Testis (tissue), 3 donors: ENCODE data around the gene CD63. TPM values are rescaled to one million over a fixed set of nuclear protein-coding genes. Genes with fewer than 3 reads are reported as not detected.

ENCODE experiments used
- DNase-seq: peaks from one replicate; pipeline ENCODE4 v3.0.0-alpha.2; 2019
- H3K27ac ChIP-seq, 2 donors: fragments of 200-600 bp; sonication (generic); one replicate each; pipeline ENCODE4 v1.5.1; 2019
- H3K27me3 ChIP-seq: fragments of 200-600 bp; sonication (generic); one replicate; pipeline ENCODE4 v1.5.1; 2019
- H3K36me3 ChIP-seq: fragments of 200-600 bp; sonication (generic); one replicate; pipeline ENCODE4 v1.5.1; 2017; ENCODE audit warnings: low read depth; ENCODE audit errors: missing control alignments
- H3K4me1 ChIP-seq: fragments of 200-600 bp; sonication (generic); one replicate; pipeline ENCODE4 v1.5.1; 2019
- H3K4me3 ChIP-seq, 2 donors: fragments of 200-600 bp; sonication (generic); one replicate each; pipeline ENCODE4 v1.5.1; 2017 to 2019
- H3K9me3 ChIP-seq: fragments of 200-600 bp; sonication (generic); one replicate; pipeline ENCODE4 v1.5.1; 2017
- CTCF ChIP-seq, 3 experiments: fragments of 450-650 bp in 2 of 3; fragments of 200-600 bp in 1 of 3; sonication (generic) in 1 of 3; IDR thresholded peaks; one replicate each; pipeline ENCODE4 v1.5.1; 2016 to 2019; ENCODE audit warnings: antibody characterized with exemption in 3 of 3, mild to moderate bottlenecking in 2 of 3, moderate library complexity in 1 of 3
- POLR2A ChIP-seq: fragments of 450-650 bp; IDR thresholded peaks from one replicate; pipeline ENCODE4 v1.6.1; 2017; ENCODE audit warnings: antibody characterized with exemption, mild to moderate bottlenecking, moderate library complexity
- WGBS, 2 donors: methylation state at CpG; one replicate each; pipeline ENCODE4 v1.1.5; 2018; 5-methylcytosine and 5-hydroxymethylcytosine counted together
- intact Hi-C: fragments of 100-400 bp; cut with DNase I; formaldehyde crosslinking; loops from one replicate; pipeline ENCODE4 v1.15.1; 2023; ENCODE audit warnings: low total_unique reads
- polyA plus RNA-seq: library from polyadenylated mRNA; stranded (reverse); fragments of 350-450 nt; fragmentation: Illumina TruSeq; extraction: RNeasy Lipid Tissue Mini Kit (QIAGEN cat#74804); gene quantifications from one replicate; pipeline ENCODE4 v1.2.3, GENCODE V29; 2014; ENCODE audit warnings: low read depth, low replicate concordance; ENCODE audit not compliant: insufficient read depth
- total RNA-seq, 2 donors: library from RNA; depleted of rRNA; stranded (reverse); fragments of >200 nt; gene quantifications; one replicate each; pipeline ENCODE4 v1.2.3, GENCODE V29; 2016

CD63 gene
- total and polyA plus RNA-seq, 3 donors from 2014 or later = 600 to 668 (median 655) TPM

GRCh38 chr12:55694188-55694515 is 34.7 kb downstream of the CD63 start:
- DNase-seq = no peak

GRCh38 chr12:55693323-55694187 is 35.3 kb downstream of the CD63 start:
- H3K27me3 ChIP-seq = no peaks in the 10 kb centered on the region
- no peaks in the 10 kb centered on the region for H3K9me3 ChIP-seq
- DNase-seq = no peak
- TF ChIP-seq POLR2A (no peak), CTCF (IDR thresholded peaks at IDR 0.05) (no peak)
- 95 to 96% methylated on average over 6 to 7 of the region's 7 CpGs for WGBS, 2 donors
- H3K4me1 ChIP-seq = no peaks in the 10 kb centered on the region
- H3K36me3 ChIP-seq = no peaks in the 10 kb centered on the region
- intact Hi-C loops = no loop called here
- H3K4me3 ChIP-seq = no peak overlapping the region
- H3K27ac ChIP-seq = no peak overlapping the region

More at GRCh38 chr12:55694188-55694515, 34.7 kb downstream of the CD63 start:
- Histone ChIP-seq H3K36me3 (no peaks in the 10 kb centered on the region), H3K27me3 (no peaks in the 10 kb centered on the region), H3K9me3 (no peaks in the 10 kb centered on the region), H3K4me3 (no peak overlapping the region), H3K4me1 (no peaks in the 10 kb centered on the region), H3K27ac (no peak overlapping the region)
- intact Hi-C loops = no loop called here
- WGBS, 2 donors = 89 to 94% methylated on average over 3 to 7 of the region's 7 CpGs
- TF ChIP-seq CTCF (IDR thresholded peaks at IDR 0.05) (no peak), POLR2A (no peak)

- 93 to 95% methylated on average over 12 of the region's 12 CpGs for WGBS, 2 donors
- TF ChIP-seq POLR2A (no peak), CTCF (IDR thresholded peaks at IDR 0.05) (no peak)
- Histone ChIP-seq H3K4me1 (no peaks in the 10 kb centered on the region), H3K27me3 (no peaks in the 10 kb centered on the region), H3K36me3 (no peaks in the 10 kb centered on the region), H3K9me3 (no peaks in the 10 kb centered on the region), H3K27ac (no peak overlapping the region), H3K4me3 (no peak overlapping the region)
- DNase-seq = no peak
- intact Hi-C loops = no loop called here
These were observed 36.0 kb downstream of the CD63 start for GRCh38 chr12:55692631-55693322.

GRCh38 chr12:55688716-55689655 is 39.8 kb downstream of the CD63 start:
- Histone ChIP-seq H3K27ac (no peak overlapping the region), H3K4me3 (no peak overlapping the region), H3K36me3 (no peaks in the 10 kb centered on the region)

GRCh38 chr12:55687746-55688145 is 41.1 kb downstream of the CD63 start:
- Histone ChIP-seq H3K9me3 (no peaks in the 10 kb centered on the region), H3K4me1 (no peaks in the 10 kb centered on the region), H3K27ac (no peak overlapping the region), H3K27me3 (no peaks in the 10 kb centered on the region), H3K4me3 (no peak overlapping the region), H3K36me3 (no peaks in the 10 kb centered on the region)
- intact Hi-C loops = no loop called here
- TF ChIP-seq POLR2A (no peak), CTCF (IDR thresholded peaks at IDR 0.05) (no peak)
- DNase-seq = no peak

More at GRCh38 chr12:55688716-55689655, 39.8 kb downstream of the CD63 start:
- TF ChIP-seq POLR2A = no peak
- no peak for DNase-seq
- Histone ChIP-seq H3K4me1 (no peaks in the 10 kb centered on the region), H3K27me3 (no peaks in the 10 kb centered on the region), H3K9me3 (no peaks in the 10 kb centered on the region)
- intact Hi-C loops = no loop called here
- WGBS, 2 donors = 90 to 93% methylated on average over 13 to 16 of the region's 16 CpGs
